HG02973 (cell line): ENCODE results near the gene GPATCH3.
"Not testable (repeated sequence)": the region's sequence is repeated elsewhere in the genome, so short reads cannot be mapped to it uniquely, and the experiment has no call there.

ENCODE experiments used
- ATAC-seq: cut with Tn5 transposase; IDR thresholded peaks from one replicate; pipeline ENCODE4 v1.9.1; 2021; ENCODE audit warnings: moderate library complexity; ENCODE audit not compliant: unreplicated experiment

GPATCH3 gene

GRCh38 chr1:26848941-26849774 is 51.1 kb downstream of the GPATCH3 start:
- no peak for ATAC-seq

DNA sequence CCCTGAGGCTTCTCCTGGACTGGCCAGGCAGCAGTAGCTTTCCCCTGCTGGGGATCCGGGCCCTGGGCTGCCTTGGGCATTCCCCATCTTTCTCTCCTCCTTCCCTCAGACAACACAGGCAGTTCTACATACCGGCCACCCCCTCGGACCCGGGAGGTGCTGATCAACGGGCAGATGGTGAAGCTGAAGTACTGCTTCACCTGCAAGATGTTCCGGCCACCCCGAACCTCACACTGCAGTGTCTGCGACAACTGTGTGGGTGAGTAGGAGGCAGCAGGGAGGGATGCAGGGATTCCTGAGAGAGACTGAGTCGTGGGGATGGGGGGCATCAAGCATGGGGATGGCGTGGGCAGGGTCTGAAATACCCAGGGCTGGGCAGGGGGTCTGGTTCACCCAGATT is 51.8 kb downstream of the GPATCH3 start:
- no peak for ATAC-seq

GRCh38 chr1:26847826-26848225 is 52.4 kb downstream of the GPATCH3 start:
- not testable (repeated sequence) for ATAC-seq

DNA sequence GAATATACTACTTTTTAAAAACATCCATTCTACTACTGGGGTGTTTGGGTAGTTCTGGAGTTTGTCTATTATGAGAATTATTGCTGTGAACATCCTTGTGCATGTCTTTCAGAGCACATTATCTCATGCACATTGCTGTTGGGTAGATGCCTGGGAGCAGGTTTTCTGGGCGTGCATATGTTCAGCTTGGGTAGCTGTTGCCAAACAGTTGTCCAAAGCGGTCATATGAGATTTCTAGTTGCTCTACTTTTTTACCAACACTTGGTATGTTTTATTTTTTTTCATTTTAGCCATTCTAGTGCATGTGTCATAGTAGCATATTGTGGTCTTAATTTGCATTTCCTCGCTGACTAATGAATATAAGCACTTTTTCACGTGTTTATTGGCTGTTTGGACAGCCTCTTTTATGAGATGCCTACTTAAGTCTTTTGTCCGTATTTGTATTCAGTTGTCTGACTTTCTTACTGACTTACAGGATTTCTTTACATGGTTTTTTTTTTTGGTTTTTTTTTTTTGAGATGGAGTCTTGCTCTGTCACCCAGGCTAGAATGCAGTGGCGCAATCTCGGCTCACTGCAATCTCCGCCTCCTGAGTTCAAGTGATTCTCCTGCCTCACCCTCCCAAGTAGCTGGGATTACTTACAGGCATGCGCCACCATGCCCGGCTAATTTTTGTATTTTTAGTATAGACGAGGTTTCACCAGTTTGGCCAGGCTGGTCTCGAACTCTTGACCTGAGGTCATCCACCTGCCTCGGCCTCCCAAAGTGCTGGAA is 55.7 kb downstream of the GPATCH3 start:
- no peak for ATAC-seq
